H1 (cell line): Measurements from ENCODE around the gene BAZ2A. TPM values are rescaled to one million over a fixed set of nuclear protein-coding genes. Genes with fewer than 3 reads are reported as not detected.

ENCODE experiments used
- CTCF ChIA-PET: fragments of 300-600 bp; sonication (Branson Sonifier 250); formaldehyde crosslinking; loops from one replicate; lab custom pipeline; 2021; ENCODE audit not compliant: partially characterized antibody; lab: Charles Lee
- POLR2A ChIA-PET: fragments of 300-600 bp; sonication (Branson Sonifier 250); formaldehyde crosslinking; loops from one replicate; lab custom pipeline; 2021; ENCODE audit warnings: inconsistent platforms; ENCODE audit not compliant: partially characterized antibody; lab: Charles Lee
- DNase-seq, 2 experiments: peaks; one replicate each; pipeline versions ENCODE4 v3.0.0 to v3.0.0-alpha.2; 2010 to 2022; ENCODE audit warnings: low spot score in 2 of 2, low read depth in 1 of 2, mixed read lengths in 1 of 2
- FAIRE-seq: peaks from 2 replicates; lab custom pipeline; 2011; peaks lifted over from hg19 to GRCh38; lab: Jason Lieb, UNC
- H2AFZ ChIP-seq: 2 replicates; pipeline ENCODE4 v1.8.1; 2012; ENCODE audit warnings: low read length, inconsistent platforms
- H2AK5ac ChIP-seq: 2 replicates; pipeline ENCODE4 v1.6.1; 2013; ENCODE audit warnings: low read depth, low read length
- H2BK120ac ChIP-seq: replicated peaks from 2 replicates; pipeline ENCODE3; 2013; ENCODE audit warnings: low read depth, low read length, inconsistent platforms
- H2BK12ac ChIP-seq: 2 replicates; pipeline ENCODE4 v1.6.1; 2013; ENCODE audit warnings: low read depth, low read length
- H2BK15ac ChIP-seq: 2 replicates; pipeline ENCODE4 v1.6.1; 2013; ENCODE audit warnings: low read length
- H2BK20ac ChIP-seq: 2 replicates; pipeline ENCODE4 v1.6.1; 2013; ENCODE audit warnings: low read length
- H2BK5ac ChIP-seq: 2 replicates; pipeline ENCODE4 v1.6.1; 2013; ENCODE audit warnings: low read depth, low read length
- H3K14ac ChIP-seq: 2 replicates; pipeline ENCODE4 v1.6.1; 2013; ENCODE audit warnings: inconsistent platforms; ENCODE audit not compliant: insufficient read length
- H3K18ac ChIP-seq: 2 replicates; pipeline ENCODE4 v1.6.1; 2013; ENCODE audit warnings: low read length; ENCODE audit errors: extremely low read depth
- H3K23ac ChIP-seq: 2 replicates; pipeline ENCODE4 v1.6.1; 2013; ENCODE audit warnings: inconsistent platforms; ENCODE audit not compliant: insufficient read length
- H3K23me2 ChIP-seq: 2 replicates; pipeline ENCODE4 v1.6.1; 2013; ENCODE audit warnings: low read depth, low read length
- H3K27ac ChIP-seq: 2 replicates; pipeline ENCODE4 v1.6.1; 2011; ENCODE audit warnings: low read depth, low read length, inconsistent platforms
- H3K27me3 ChIP-seq, 4 experiments: replicated peaks in 1 of 4; 1 replicate in 1 of 4; 2 replicates in 3 of 4; pipeline versions ENCODE4 v1.6.1 to v1.8.1; 2011 to 2013; ENCODE audit warnings: low read length in 3 of 4, mild to moderate bottlenecking in 3 of 4, inconsistent platforms in 2 of 4, mixed read lengths in 2 of 4, moderate library complexity in 1 of 4; ENCODE audit not compliant: control insufficient read depth in 3 of 4, insufficient read depth in 3 of 4; ENCODE audit errors: extremely low read depth in 1 of 4
- H3K36me3 ChIP-seq, 4 experiments: 2 replicates each; pipeline versions ENCODE4 v1.6.1 to v1.8.1; 2011 to 2013; ENCODE audit warnings: mild to moderate bottlenecking in 4 of 4, low read length in 3 of 4, moderate library complexity in 2 of 4, control low read depth in 1 of 4, inconsistent platforms in 1 of 4; ENCODE audit not compliant: insufficient read depth in 4 of 4, control insufficient read depth in 2 of 4
- H3K4ac ChIP-seq: replicated peaks from 2 replicates; pipeline ENCODE3; 2013; ENCODE audit warnings: low read length, low read depth, mixed read lengths, inconsistent platforms; ENCODE audit not compliant: insufficient read length
- H3K4me1 ChIP-seq, 4 experiments: replicated peaks in 1 of 4; 1 replicate in 1 of 4; 2 replicates in 3 of 4; pipeline versions ENCODE4 v1.6.1 to v1.8.1; 2011 to 2013; ENCODE audit warnings: low read length in 3 of 4, inconsistent platforms in 2 of 4, mixed read lengths in 1 of 4; ENCODE audit not compliant: insufficient read depth in 4 of 4, control insufficient read depth in 3 of 4
- H3K4me2 ChIP-seq, 2 experiments: 2 replicates each; pipeline versions ENCODE4 v1.6.1 to v1.8.1; 2011 to 2013; ENCODE audit warnings: low read depth in 2 of 2, low read length in 2 of 2, control low read depth in 1 of 2, inconsistent platforms in 1 of 2, mild to moderate bottlenecking in 1 of 2; ENCODE audit not compliant: insufficient read depth in 1 of 2
- H3K4me3 ChIP-seq, 4 experiments: fragments of 200-600, 300-600 bp in 1 of 4; sonication (generic), shearing (Covaris generic), sonication (Bioruptor Twin) in 1 of 4; 2 replicates each; pipeline versions ENCODE4 v1.5.1 to v1.8.1; 2011 to 2016; ENCODE audit warnings: low read length in 4 of 4, low read depth in 3 of 4, control low read depth in 2 of 4, inconsistent platforms in 2 of 4, mild to moderate bottlenecking in 2 of 4, mixed read lengths in 1 of 4, moderate library complexity in 1 of 4; ENCODE audit not compliant: insufficient read depth in 2 of 4; ENCODE audit errors: extremely low read depth in 1 of 4
- H3K56ac ChIP-seq: replicated peaks from 2 replicates; pipeline ENCODE3; 2013; ENCODE audit warnings: low read depth, mild to moderate bottlenecking, mixed read lengths, low read length, inconsistent platforms; ENCODE audit not compliant: insufficient read length
- H3K79me1 ChIP-seq: 2 replicates; pipeline ENCODE4 v1.6.1; 2013; ENCODE audit warnings: low read depth, low read length, control low read depth
- H3K79me2 ChIP-seq, 2 experiments: 2 replicates each; pipeline versions ENCODE4 v1.6.1 to v1.8.1; 2012 to 2013; ENCODE audit warnings: low read length in 2 of 2, mild to moderate bottlenecking in 2 of 2, inconsistent platforms in 1 of 2; ENCODE audit not compliant: insufficient read depth in 2 of 2, control insufficient read depth in 1 of 2
- H3K9ac ChIP-seq, 4 experiments: replicated peaks in 1 of 4; 1 replicate in 1 of 4; 2 replicates in 3 of 4; pipeline versions ENCODE4 v1.6.1 to v1.8.1; 2011 to 2013; ENCODE audit warnings: low read depth in 3 of 4, low read length in 3 of 4, control low read depth in 2 of 4, mild to moderate bottlenecking in 2 of 4, moderate library complexity in 2 of 4, inconsistent platforms in 1 of 4; ENCODE audit errors: extremely low read depth in 1 of 4
- H3K9me3 ChIP-seq, 2 experiments: 2 replicates each; pipeline versions ENCODE4 v1.6.1 to v1.8.1; 2012 to 2013; ENCODE audit warnings: mild to moderate bottlenecking in 2 of 2, moderate library complexity in 2 of 2, control low read depth in 1 of 2, inconsistent platforms in 1 of 2, low read depth in 1 of 2, low read length in 1 of 2, mixed read lengths in 1 of 2; ENCODE audit not compliant: insufficient read depth in 2 of 2
- H4K20me1 ChIP-seq, 2 experiments: replicated peaks in 1 of 2; 2 replicates each; pipeline versions ENCODE3 to v1.8.1; 2011 to 2013; ENCODE audit warnings: inconsistent platforms in 2 of 2, low read length in 2 of 2, mild to moderate bottlenecking in 1 of 2; ENCODE audit not compliant: insufficient read depth in 2 of 2, control insufficient read depth in 1 of 2
- H4K5ac ChIP-seq: 2 replicates; pipeline ENCODE4 v1.6.1; 2013; ENCODE audit warnings: low read length, low read depth, mixed read lengths, inconsistent platforms; ENCODE audit not compliant: insufficient read length
- H4K8ac ChIP-seq: 2 replicates; pipeline ENCODE4 v1.8.0; 2013; ENCODE audit warnings: mild to moderate bottlenecking, moderate library complexity, low read length, inconsistent platforms; ENCODE audit not compliant: insufficient read depth; ENCODE audit errors: extremely low read depth
- H4K91ac ChIP-seq: replicated peaks from 2 replicates; pipeline ENCODE3; 2013; ENCODE audit warnings: low read length, mixed read lengths, inconsistent platforms; ENCODE audit not compliant: insufficient read length
- ATF3 ChIP-seq: IDR thresholded peaks from 2 replicates; pipeline ENCODE4 v1.6.1; 2011; ENCODE audit warnings: low read depth, mild to moderate bottlenecking, low read length; ENCODE audit not compliant: insufficient read depth
- BCL11A ChIP-seq, 2 experiments: IDR thresholded peaks; one replicate each; pipeline ENCODE4 v1.6.1; 2011; ENCODE audit warnings: low read depth in 2 of 2, low read length in 2 of 2, mild to moderate bottlenecking in 2 of 2
- CBX8 ChIP-seq: fragments of 300-800, 300-1000 bp; sonication (generic); IDR thresholded peaks from 2 replicates; pipeline ENCODE4 v1.7.1; 2016; ENCODE audit warnings: low read depth, low read length, borderline replicate concordance
- CHD1 ChIP-seq: IDR thresholded peaks from 2 replicates; pipeline ENCODE4 v1.6.1; 2012; ENCODE audit warnings: low read depth, low read length, improper control_type of control experiment
- MAX ChIP-seq: IDR thresholded peaks from 2 replicates; pipeline ENCODE4 v1.6.1; 2012; ENCODE audit warnings: inconsistent platforms
- SAP30 ChIP-seq: fragments of 300-600 bp; sonication (generic); IDR thresholded peaks from 2 replicates; pipeline ENCODE4 v1.7.1; 2012; ENCODE audit warnings: low read length, moderate library complexity, mild to moderate bottlenecking, inconsistent platforms; ENCODE audit not compliant: insufficient read depth, insufficient replicate concordance
- SIX5 ChIP-seq: IDR thresholded peaks from 2 replicates; pipeline ENCODE4 v1.6.1; 2011; ENCODE audit warnings: mild to moderate bottlenecking, low read depth, low read length
- WGBS, 2 experiments: shearing (Covaris generic) in 1 of 2; methylation state at CpG; one replicate each; pipeline versions ENCODE4 v1.1.6 to v1.1.7; 2013 to 2015; ENCODE audit warnings: low lambda C conversion rate in 2 of 2, mixed read lengths in 2 of 2, inconsistent platforms in 1 of 2, low coverage in 1 of 2, missing lambda C conversion rate in 1 of 2; ENCODE audit not compliant: insufficient replicate concordance in 2 of 2, insufficient coverage in 1 of 2, insufficient read length in 1 of 2; ENCODE audit errors: extremely low coverage in 1 of 2, missing lambda C conversion rate in 1 of 2; 5-methylcytosine and 5-hydroxymethylcytosine counted together
- polyA plus RNA-seq, 7 experiments: library from polyadenylated mRNA; depleted of rRNA in 3 of 7; stranded (reverse) in 5 of 7; unstranded in 2 of 7; fragments of >200 nt in 5 of 7; fragments of 200-250 nt in 2 of 7; gene quantifications; 1 replicate in 5 of 7; 2 replicates in 1 of 7; 4 replicates in 1 of 7; pipeline versions ENCODE4 v1.2.1 to v1.2.3, GENCODE V29; 2011 to 2013; ENCODE audit warnings: missing spikeins in 2 of 7, mixed read lengths in 2 of 7
- total RNA-seq: library from RNA; stranded (reverse); fragmentation: NEBNext Ultra II Directional; extraction: Animal tissue kit (Norgen Biotek cat#: 25700); gene quantifications from 2 replicates; pipeline ENCODE4 v1.2.1, GENCODE V29; 2021

BAZ2A gene
- total and polyA plus RNA-seq, 2 of the 8 experiments (the other 6 are each of a cell fraction or from before 2014, with no cell fraction given), result 52.0 to 110 TPM

- Histone ChIP-seq H2BK20ac (no peak overlapping the region), H2BK15ac (no peak overlapping the region), H2BK5ac (no peak overlapping the region), H3K9ac (no peak overlapping the region), H3K9me3 (no peaks in the 10 kb centered on the region), H3K18ac (no peak overlapping the region)
- WGBS, 2 experiments, result 95% methylated on average over 4 of the region's 4 CpGs; no CpG with 5 or more reads in 1 of the 2 experiments
- TF ChIP-seq CBX8 (no peak), SIX5 (no peak), ATF3 (no peak), BCL11A (IDR thresholded peaks at IDR 0.05; ENCODE audit: low read depth in 2 of 2, low read length in 2 of 2) (no peak), SAP30 (no peak), CHD1 (no peak), MAX (no peak)
- TF ChIP-seq, all 59 proteins: peak for 0
- no peaks in the 10 kb centered on the region for H3K23me2 ChIP-seq
- no peak overlapping the region for H3K23ac ChIP-seq
- no peak for FAIRE-seq
- H3K4ac ChIP-seq, result no peak overlapping the region
- H2AK5ac ChIP-seq, result no peak overlapping the region
- no peak overlapping the region for H2BK12ac ChIP-seq
- DNase-seq, result no peak
- CTCF ChIA-PET, result interaction anchor here (0.6 to 15.9 kb wide), 4 partner anchors 7 to 80 kb away, joined by 3 to 279 read pairs (median 114); partner anchors contain the start of gene RBMS2
- H3K4me1 ChIP-seq, result peaks cover 4 to 11% (median 7%) of the 10 kb centered on the region in 4 experiments; a peak in 5 of 7 replicates
- no peaks in the 10 kb centered on the region for H3K27me3 ChIP-seq
- H4K5ac ChIP-seq, result no peak overlapping the region
- no peak overlapping the region for H2BK120ac ChIP-seq
- H2AFZ ChIP-seq, result no peak overlapping the region
- H3K4me2 ChIP-seq, result no peak overlapping the region
- peaks cover 0 to 1% of the 10 kb centered on the region in 2 experiments for H4K20me1 ChIP-seq
- no peak overlapping the region for H3K56ac ChIP-seq
- H3K27ac ChIP-seq, result no peak overlapping the region
- no peaks in the 10 kb centered on the region for H3K79me2 ChIP-seq
- H4K8ac ChIP-seq, result no peak overlapping the region
- H3K4me3 ChIP-seq, result no peak overlapping the region
- H3K36me3 ChIP-seq, result peaks cover 0 to 2% (median 0%) of the 10 kb centered on the region in 4 experiments; a peak in 4 of 8 replicates
- POLR2A ChIA-PET, result interaction anchor here (0.7 to 1.5 kb wide), 2 partner anchors 8 to 576 kb away, joined by 3 read pairs; no protein-coding TSS in a partner anchor
- H4K91ac ChIP-seq, result no peak overlapping the region
- H3K79me1 ChIP-seq, result no peaks in the 10 kb centered on the region
- no peak overlapping the region for H3K14ac ChIP-seq
These were observed 45.0 kb downstream of the BAZ2A start for GRCh38 chr12:56585098-56585497.
